Measurements from ENCODE around the gene KMT5B. TPM values are rescaled to one million over a fixed set of nuclear protein-coding genes. Genes with fewer than 3 reads are reported as not detected.

Gene KMT5B
- total and polyA plus RNA-seq, 7 donors = 20.8 to 45.7 (median 38.7) TPM

GRCh38 chr11:68167474-68167873 lies 45.6 kb downstream of the KMT5B start:
- Histone ChIP-seq H3K4me3 (no peak overlapping the region), H3K4me1 (peaks cover 0 to 2% (median 0%) of the 10 kb centered on the region in 4 donors), H3K27ac (no peak overlapping the region), H3K27me3 (no peaks in the 10 kb centered on the region), H3K36me3 (peaks cover 23 to 100% (median 56%) of the 10 kb centered on the region in 4 donors), H3K9me3 (no peaks in the 10 kb centered on the region)
- no peak for TF ChIP-seq POLR2AphosphoS5 (IDR thresholded peaks at IDR 0.05)
- no peak for TF ChIP-seq POLR2A (IDR thresholded peaks at IDR 0.05)
- no peak for TF ChIP-seq CTCF (IDR thresholded peaks at IDR 0.05)
- WGBS, 2 donors = 95% methylated on average over 6 of the region's 6 CpGs
- intact Hi-C loops (cut with DNase I) = no loop called here
- DNase-seq = no peak

GRCh38 chr11:68166969-68167368 lies 46.1 kb downstream of the KMT5B start:
- no peaks in the 10 kb centered on the region for H3K9me3 ChIP-seq
- peaks cover 0 to 2% (median 0%) of the 10 kb centered on the region in 4 donors for H3K4me1 ChIP-seq
- no peak for DNase-seq
- TF ChIP-seq POLR2A (IDR thresholded peaks at IDR 0.05) = no peak
- TF ChIP-seq CTCF (IDR thresholded peaks at IDR 0.05) = no peak
- TF ChIP-seq EP300 (IDR thresholded peaks at IDR 0.05) = no peak
- TF ChIP-seq POLR2AphosphoS5 (IDR thresholded peaks at IDR 0.05) = no peak
- peaks cover 22 to 100% (median 54%) of the 10 kb centered on the region in 4 donors for H3K36me3 ChIP-seq
- H3K27ac ChIP-seq = no peak overlapping the region
- intact Hi-C loops (cut with DNase I) = no loop called here
- no peaks in the 10 kb centered on the region for H3K27me3 ChIP-seq
- H3K4me3 ChIP-seq = no peak overlapping the region
- 62 to 81% methylated on average over 4 of the region's 4 CpGs for WGBS, 2 donors

- no peaks in the 10 kb centered on the region for H3K27me3 ChIP-seq
- peaks cover 13 to 97% (median 51%) of the 10 kb centered on the region in 4 donors for H3K36me3 ChIP-seq
- no peaks in the 10 kb centered on the region for H3K9me3 ChIP-seq
- TF ChIP-seq POLR2AphosphoS5 (IDR thresholded peaks at IDR 0.05) (no peak), POLR2A (IDR thresholded peaks at IDR 0.05) (no peak), EP300 (IDR thresholded peaks at IDR 0.05) (no peak), CTCF (IDR thresholded peaks at IDR 0.05) (no peak)
- no peak for DNase-seq
- H3K4me3 ChIP-seq = no peak overlapping the region
- H3K27ac ChIP-seq = no peak overlapping the region
- intact Hi-C loops (cut with DNase I) = no loop called here
- WGBS, 2 donors = 25 to 80% methylated on average over 4 of the region's 4 CpGs
- H3K4me1 ChIP-seq = peaks cover 0 to 2% (median 0%) of the 10 kb centered on the region in 4 donors
These were observed 47.5 kb downstream of the KMT5B start for GRCh38 chr11:68165601-68166000.

- TF ChIP-seq EP300 (IDR thresholded peaks at IDR 0.05) = no peak
- TF ChIP-seq POLR2A (IDR thresholded peaks at IDR 0.05) = no peak
- no peak for TF ChIP-seq CTCF (IDR thresholded peaks at IDR 0.05)
- TF ChIP-seq POLR2AphosphoS5 (IDR thresholded peaks at IDR 0.05) = no peak
- Histone ChIP-seq H3K27me3 (no peaks in the 10 kb centered on the region), H3K4me3 (no peak overlapping the region), H3K9me3 (no peaks in the 10 kb centered on the region), H3K4me1 (peaks cover 0 to 2% (median 0%) of the 10 kb centered on the region in 4 donors), H3K27ac (no peak overlapping the region), H3K36me3 (peaks cover 1 to 85% (median 40%) of the 10 kb centered on the region in 4 donors)
- 95 to 98% methylated on average over 2 of the region's 2 CpGs for WGBS, 2 donors
- DNase-seq = no peak
- intact Hi-C loops (cut with DNase I) = no loop called here
These were observed 48.7 kb downstream of the KMT5B start for GRCh38 chr11:68164437-68164836.

- Histone ChIP-seq H3K27me3 (no peaks in the 10 kb centered on the region), H3K4me1 (peaks cover 0 to 2% (median 0%) of the 10 kb centered on the region in 4 donors), H3K9me3 (no peaks in the 10 kb centered on the region), H3K4me3 (no peak overlapping the region), H3K36me3 (peaks cover 0 to 84% (median 35%) of the 10 kb centered on the region in 4 donors), H3K27ac (no peak overlapping the region)
- intact Hi-C loops (cut with DNase I) = no loop called here
- whole genome bisulfite sequencing, 2 donors = 85 to 95% methylated on average over 11 of the region's 11 CpGs
- TF ChIP-seq CTCF (IDR thresholded peaks at IDR 0.05) = no peak
- TF ChIP-seq EP300 (IDR thresholded peaks at IDR 0.05) = no peak
- no peak for TF ChIP-seq POLR2AphosphoS5 (IDR thresholded peaks at IDR 0.05)
- TF ChIP-seq POLR2A (IDR thresholded peaks at IDR 0.05) = no peak
- no peak for DNase-seq
These were observed 49.4 kb downstream of the KMT5B start for GRCh38 chr11:68163691-68164090.

Data from sigmoid colon (tissue), 7 donors.